HG03432 (cell line): ENCODE results near the gene SPSB1.

Experiments used
- ATAC-seq: cut with Tn5 transposase; IDR thresholded peaks from one replicate; pipeline ENCODE4 v1.9.1; 2021; ENCODE audit warnings: mild to moderate bottlenecking, moderate library complexity; ENCODE audit not compliant: unreplicated experiment

Gene SPSB1

DNA sequence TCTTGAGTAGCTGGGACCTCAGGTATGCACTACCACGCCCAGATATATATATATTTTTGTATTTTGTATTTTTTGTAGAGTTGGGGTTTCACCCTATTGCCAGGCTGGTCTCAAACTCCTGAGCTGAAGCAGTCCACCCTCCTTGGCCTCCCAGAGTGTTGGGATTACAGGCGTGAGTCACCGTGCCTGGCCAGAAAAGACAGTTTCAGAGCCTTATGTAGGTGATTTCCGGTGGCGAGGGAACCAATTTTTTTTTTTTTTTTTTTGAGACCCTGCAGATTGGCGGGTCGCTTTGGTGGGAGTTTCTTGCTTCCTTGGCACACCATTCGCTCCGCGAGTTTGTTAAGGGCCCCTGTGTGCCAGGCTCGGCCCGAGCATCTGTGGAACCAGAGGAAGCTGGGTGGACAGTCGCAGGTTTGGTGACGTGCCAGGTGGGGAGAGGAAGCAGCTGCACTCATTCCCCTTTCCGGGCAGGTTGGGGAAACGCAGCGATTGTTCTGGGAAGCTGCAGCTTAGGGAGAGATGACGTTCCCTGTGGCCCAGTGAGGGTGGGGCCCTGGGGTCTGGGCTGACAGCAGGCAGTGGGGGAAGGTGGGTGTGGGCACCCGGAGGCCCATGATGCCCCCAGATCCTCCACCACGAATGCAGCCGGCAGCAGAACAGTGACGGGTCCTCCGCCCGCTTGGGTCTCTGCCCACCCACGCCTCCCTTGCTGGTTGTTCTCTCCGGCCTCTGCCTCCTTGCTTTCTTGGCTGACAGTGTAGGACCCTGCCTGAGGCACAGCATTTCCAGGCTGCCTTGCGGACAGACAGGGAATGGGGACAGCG lies 25.1 kb downstream of the SPSB1 start:
- no peak for ATAC-seq

DNA sequence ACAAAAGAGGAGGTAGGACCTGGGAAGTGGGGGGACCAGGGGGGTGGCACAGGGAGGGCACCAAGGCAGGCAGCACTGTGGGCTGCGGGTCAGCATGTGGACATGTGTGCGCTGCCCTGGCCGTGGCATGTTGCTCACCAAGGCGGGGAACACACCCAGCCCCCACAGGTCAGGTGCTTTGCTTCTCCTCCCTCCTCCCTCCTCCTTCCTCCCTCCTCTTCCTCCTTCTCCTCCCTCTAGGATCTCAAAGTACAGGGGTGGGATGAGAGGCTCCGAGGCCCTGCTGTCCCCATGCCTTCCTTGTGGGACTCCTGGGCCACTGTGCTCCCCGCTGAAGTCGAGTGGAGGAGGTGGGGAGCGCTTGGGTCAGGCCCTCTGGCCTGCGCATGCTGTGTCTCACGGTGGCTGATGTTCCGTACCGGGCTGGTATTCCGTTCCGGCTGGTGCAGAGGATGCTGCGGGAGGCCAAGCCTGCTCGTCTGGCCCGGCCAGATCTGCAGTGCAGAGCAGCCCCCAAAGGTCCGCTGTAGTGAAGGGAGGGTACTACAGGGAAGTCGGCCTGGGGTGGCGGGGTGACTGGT lies 26.6 kb downstream of the SPSB1 start:
- ATAC-seq: no peak

- no peak for ATAC-seq
Observed at GRCh38 chr1:9319789-9320519, 27.3 kb downstream of the SPSB1 start.

DNA sequence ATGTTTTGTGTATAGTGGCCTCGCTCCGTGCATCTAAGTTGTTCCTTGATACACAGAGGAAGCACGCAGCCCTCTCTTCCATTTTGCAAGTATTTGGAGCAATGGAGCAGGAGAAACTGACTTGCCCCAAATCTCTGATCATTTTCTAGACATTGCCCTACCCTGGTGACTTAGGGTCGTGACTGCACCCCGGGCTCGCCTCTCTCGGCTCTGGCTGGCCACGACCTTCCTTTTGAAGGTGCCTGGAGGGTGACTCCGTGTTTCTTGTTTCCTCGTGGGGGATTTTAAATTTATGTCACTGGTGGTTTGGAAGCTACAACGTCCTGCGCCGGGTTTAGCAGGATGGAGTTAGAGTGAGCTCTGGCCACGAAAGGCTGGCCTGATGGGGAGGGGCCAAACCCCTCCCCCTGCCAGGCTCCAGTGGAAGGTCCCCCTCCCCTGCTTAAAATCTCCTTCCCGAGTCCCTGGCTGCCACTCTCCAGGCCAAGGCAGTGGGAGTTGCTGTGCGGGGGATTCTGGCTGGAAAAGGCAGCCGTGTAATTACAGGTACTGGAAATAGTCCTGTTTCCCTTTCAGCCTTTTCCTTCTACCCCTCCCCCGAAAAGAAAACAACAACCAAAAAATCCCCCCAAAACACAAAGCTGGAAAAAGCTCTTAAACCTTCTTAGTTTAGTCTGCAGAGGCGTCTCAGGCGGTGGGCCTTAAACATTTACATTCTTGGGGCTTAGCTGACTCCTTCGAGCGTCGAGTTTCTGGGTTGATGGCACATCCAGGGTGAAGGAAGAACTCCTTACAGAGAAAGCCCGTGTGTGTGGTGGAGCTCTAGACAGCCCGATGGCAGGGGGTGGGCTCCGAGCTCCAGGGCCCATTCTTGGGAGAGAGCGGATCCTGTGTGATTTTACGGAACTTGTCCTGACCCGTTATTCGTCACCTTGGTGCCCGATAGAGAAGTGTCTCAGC lies 28.1 kb downstream of the SPSB1 start:
- ATAC-seq: no peak

DNA sequence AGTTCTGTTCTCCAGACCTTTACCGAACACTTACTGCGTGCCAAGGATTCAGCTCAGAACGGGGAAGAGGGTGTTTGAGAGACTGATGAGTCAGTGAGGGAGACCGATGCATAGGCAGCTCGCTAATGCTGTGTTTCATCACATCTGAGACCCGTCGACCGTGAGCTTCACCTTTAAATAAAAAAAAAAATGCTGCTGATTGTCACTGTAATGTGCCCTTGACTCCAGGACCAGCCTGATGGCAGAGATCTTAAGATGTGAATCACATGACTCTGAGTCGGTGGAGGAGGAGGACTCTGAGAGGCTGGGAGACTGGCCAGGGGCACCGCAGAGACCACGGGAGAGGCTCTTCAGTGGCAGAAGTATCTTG lies 28.8 kb downstream of the SPSB1 start:
- no peak for ATAC-seq

GRCh38 chr1:9321986-9322660 lies 29.4 kb downstream of the SPSB1 start:
- no peak for ATAC-seq

DNA sequence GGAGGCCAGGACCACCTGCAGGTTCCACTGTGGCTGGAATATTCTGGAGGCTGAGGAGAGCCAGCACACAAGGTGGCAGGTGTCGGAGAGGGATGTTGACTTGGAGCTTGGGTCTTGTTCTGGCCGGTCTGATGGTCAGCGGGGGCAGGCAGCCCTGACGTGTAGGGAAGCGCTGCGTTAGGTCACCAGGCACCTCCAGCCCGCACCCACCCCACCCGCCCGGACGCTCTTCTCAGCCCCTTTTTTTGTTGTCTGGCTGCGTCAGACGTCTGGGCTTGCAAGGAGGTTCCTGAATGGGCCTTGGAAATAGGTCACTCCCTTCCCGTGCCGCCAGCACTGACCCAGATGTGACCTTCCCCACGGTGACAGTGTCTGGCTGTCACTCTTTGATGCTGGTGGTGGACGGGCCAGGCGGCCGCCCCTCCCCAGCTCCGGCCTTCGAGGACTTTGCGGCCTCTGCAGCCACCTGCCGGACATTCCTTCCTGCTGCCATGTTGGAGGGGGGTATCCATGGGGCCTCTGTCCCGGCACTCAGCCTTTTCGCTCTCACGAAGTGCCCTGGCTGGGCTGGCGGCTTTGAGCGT lies 30.1 kb downstream of the SPSB1 start:
- no peak for ATAC-seq

DNA sequence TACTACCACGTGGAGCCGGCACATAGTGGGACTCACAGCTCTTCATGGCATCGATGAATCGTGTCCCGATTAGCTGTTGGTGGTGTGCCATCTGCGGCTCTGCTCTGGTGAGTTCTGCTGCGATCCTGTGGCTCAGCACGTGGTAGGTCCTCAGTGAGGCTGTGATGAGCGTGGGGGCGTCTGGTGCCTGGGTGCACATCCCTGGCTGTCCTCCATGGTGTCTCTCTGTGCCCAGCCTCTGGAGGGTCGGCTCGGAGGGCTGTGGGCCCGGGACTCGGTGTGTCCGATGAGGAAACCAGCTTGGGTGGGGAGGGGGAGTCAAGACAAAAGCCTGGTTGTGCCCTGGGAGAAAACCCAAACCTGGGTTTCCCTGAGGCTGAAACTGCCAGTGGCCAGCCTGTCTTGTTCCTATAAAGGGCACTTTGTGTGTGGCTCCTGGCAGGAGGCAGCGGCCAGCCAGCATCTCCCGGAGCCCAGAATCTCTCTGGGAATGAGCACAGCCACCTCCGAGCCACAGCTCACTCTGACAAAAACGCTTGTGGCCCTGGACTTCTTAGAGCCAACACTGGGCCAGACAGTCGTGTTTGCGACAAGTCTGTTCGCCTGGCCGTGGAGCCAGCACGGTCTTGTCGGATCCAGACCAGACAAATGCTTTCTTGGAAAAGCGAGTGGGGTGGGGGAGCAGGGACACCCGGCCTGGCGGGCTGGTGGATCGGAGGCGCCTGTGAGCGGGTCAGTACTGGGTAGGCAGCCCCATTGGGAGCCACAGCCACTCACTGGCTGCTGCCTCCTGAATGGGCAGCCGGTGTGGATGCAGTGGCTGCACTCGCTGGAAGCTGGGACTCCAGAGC lies 31.8 kb downstream of the SPSB1 start:
- ATAC-seq: no peak

DNA sequence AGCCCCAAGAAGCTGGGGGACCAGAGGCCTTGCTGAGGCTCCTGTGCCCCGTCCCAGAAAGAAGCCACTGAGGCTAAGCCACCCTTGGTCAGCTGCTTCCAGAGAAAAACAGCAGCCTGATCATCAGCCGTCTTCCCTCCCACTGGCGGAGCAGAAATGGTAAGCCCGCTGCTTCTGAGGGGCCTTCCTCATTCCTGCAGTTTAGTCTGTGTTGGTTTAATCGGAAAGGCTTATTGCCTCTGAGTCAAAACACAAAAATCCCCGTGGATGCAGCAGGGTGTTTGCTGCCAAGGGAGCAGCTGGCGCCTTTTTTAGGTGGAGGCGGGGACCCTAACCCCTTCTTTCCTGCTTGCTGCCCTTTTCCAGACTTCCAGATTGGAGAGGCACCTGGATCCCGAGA lies 33.9 kb downstream of the SPSB1 start:
- ATAC-seq: no peak

DNA sequence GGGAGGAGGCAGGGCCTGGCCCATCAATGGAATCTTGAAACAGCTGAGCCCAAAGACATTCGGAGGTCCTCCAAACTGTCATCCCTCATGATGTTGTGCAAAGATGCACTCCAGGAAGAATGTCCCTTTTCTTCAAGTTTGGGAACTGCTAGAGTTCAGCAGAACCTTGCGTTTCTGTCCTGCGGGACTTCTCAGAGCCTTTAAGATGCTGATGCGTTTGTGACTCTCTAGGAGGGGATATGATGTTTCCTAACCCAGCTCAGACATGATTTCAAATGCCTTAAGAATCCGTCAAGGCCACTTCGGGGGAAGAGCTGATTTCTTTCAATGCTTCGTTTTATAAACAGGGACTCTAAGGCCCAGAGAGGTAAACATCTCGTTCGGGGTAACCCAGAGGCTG lies 35.5 kb downstream of the SPSB1 start:
- no peak for ATAC-seq

GRCh38 chr1:9328715-9329114 lies 36.0 kb downstream of the SPSB1 start:
- ATAC-seq: no peak

- no peak for ATAC-seq
Observed at GRCh38 chr1:9331016-9331415, 38.3 kb downstream of the SPSB1 start.

DNA sequence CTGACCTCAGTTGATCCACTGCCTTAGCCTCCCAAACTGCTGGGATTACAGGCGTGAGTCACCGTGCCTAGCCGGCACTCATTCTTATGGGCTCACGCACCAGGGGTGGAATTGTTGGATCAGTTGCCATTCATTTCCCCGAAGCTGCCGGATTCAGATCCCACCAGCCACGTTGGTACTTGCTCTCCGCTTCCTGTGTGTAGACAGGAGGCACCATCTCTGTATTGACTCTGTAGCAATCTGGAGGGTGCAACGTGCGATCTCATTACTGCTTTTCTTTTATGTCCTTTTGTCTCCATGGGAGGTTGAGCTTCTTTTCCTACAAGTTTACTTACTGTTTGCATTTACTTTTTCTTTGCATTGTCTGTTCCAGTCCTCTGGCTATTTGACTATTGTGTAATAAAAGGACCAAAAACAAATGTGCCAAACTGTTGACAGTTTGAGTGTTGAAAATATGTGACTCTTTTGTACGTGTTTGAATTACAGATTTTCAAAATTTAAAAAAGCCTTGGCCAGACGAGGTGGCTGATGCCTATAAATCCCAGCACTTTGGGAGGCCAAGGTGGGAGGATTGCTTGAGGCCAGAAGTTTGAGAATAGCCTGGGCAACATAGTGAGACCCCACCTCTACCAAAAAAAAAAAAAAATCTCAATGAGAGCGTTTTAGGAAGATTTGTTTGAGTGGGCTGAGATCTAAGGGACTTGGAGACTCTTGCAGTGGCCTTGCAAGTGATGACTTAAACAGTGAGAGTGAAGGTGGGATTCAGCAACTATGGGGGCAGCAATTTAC lies 39.1 kb downstream of the SPSB1 start:
- ATAC-seq: no peak

- no peak for ATAC-seq
Observed at GRCh38 chr1:9332513-9333143, 39.9 kb downstream of the SPSB1 start.

DNA sequence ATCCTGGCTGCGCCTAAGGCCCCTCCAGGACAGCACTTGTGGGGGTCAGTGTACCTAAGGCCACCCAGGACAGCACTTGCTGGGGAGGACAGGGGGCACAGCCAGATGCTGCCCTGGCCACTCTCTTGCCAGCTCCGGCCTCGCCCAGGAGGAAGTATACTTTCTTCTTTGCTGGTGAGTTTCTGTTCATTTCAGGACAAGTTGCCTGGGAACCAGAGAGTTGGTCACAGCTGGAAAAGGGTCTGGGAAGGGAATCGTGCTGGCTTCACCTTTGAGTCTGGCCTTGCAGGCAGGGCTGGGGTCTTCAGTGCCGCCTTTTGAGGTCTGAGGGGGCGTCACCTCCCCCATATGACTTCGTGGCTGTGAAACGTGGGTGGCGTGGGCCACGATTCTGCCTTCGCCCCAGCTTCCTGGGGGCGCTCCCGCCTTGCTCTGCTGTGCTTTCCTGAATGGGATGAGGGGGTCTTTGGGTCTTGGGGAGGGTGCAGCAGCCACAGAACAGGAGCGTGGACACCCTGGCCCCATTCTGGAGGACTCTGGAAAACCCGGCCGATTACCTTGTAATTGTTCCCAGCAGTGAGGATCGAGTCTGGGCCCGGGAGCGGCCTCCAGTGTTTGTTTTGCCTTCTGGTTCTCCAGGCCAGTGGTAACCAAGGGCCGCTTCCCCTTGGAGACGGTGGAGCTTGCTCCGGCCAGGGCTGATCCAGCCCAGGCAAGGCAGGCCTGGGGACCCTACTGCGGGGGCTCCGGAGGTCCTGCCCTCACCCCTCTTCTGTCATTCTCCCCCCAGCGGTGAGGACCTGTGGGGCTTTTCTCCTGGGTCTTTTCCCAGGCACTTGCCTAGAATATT lies 45.9 kb downstream of the SPSB1 start:
- ATAC-seq: no peak

- ATAC-seq: no peak
Observed at GRCh38 chr1:9340172-9340854, 47.6 kb downstream of the SPSB1 start.
